Astrocyte of the spinal cord (primary cell): ENCODE measurements around the gene FGD6.

Source experiments
- DNase-seq: peaks from one replicate; pipeline ENCODE4 v3.0.0; 2011; ENCODE audit warnings: low read depth, low spot score
- H3K4me3 ChIP-seq: 2 replicates; pipeline ENCODE4 v1.5.1; 2011; ENCODE audit warnings: low read depth, mild to moderate bottlenecking, low read length, moderate library complexity
- CTCF ChIP-seq: IDR thresholded peaks from 2 replicates; pipeline ENCODE4 v1.5.1; 2012; ENCODE audit warnings: low read depth, mild to moderate bottlenecking, low read length, inconsistent platforms
- in situ Hi-C: cut with HindIII; loops from 2 replicates; pipeline ENCODE4 v1.10.0; 2017; ENCODE audit warnings: low sequenced_read_pairs

FGD6 gene

GRCh38 chr12:95195122-95195521, 22.1 kb downstream of the FGD6 start:
- in situ Hi-C loops: no loop called here

GRCh38 chr12:95193139-95193538, 24.1 kb downstream of the FGD6 start:
- no peak for DNase-seq
- TF ChIP-seq CTCF: no peak
- no peak overlapping the region for H3K4me3 ChIP-seq
- in situ Hi-C loops: no loop called here

More at GRCh38 chr12:95195122-95195521, 22.1 kb downstream of the FGD6 start:
- no peak overlapping the region for H3K4me3 ChIP-seq
- DNase-seq: no peak
- no peak for TF ChIP-seq CTCF

- in situ Hi-C loops: no loop called here
- no peak for DNase-seq
- no peak overlapping the region for H3K4me3 ChIP-seq
- no peak for TF ChIP-seq CTCF
Measured at GRCh38 chr12:95192271-95192670, 25.0 kb downstream of the FGD6 start.

GRCh38 chr12:95191060-95191696, 26.1 kb downstream of the FGD6 start:
- no peak overlapping the region for H3K4me3 ChIP-seq
- no peak for DNase-seq
- in situ Hi-C loops: no loop called here
- no peak for TF ChIP-seq CTCF

- TF ChIP-seq CTCF: no peak
- DNase-seq: no peak
- no peak overlapping the region for H3K4me3 ChIP-seq
- in situ Hi-C loops: no loop called here
Measured at GRCh38 chr12:95187865-95188415, 29.3 kb downstream of the FGD6 start.

GRCh38 chr12:95185854-95186253, 31.4 kb downstream of the FGD6 start:
- TF ChIP-seq CTCF: no peak
- DNase-seq: no peak
- no peak overlapping the region for H3K4me3 ChIP-seq
- in situ Hi-C loops: no loop called here
